ENCODE results near the gene ASCC2.
A peak's percentile ranks its signal among the peaks of the same experiment; 100 is the strongest.

Gene ASCC2

GRCh38 chr22:29753808-29754657 is 84.0 kb downstream of the ASCC2 start:
- DNase-seq (ENCODE audit: low spot score) = no peak

DNA sequence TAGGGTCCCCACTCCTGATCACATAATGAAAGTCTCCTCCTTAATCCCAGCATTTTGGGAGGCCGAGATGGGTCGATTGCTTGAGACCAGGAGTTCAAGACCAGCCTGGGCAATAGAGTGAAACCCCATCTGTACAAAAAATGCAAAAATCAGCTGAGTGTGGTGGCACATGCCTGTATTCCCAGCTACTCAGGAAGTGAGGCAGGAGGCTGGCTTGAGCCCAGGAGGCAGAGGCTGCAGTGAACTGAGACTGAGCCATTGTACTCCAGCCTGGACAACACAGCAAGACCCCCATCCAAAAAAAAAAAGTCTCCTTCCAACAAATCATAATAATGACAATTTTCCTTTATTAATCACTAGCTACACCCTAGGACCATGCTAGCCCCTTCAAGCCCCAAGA is 86.4 kb downstream of the ASCC2 start:
- no peak for DNase-seq (ENCODE audit: low spot score)

- DNase-seq (ENCODE audit: low spot score) = no peak
Observed at GRCh38 chr22:29750559-29751538, 87.2 kb downstream of the ASCC2 start.

- DNase-seq (ENCODE audit: low spot score) = no peak
Observed at GRCh38 chr22:29750029-29750428, 88.0 kb downstream of the ASCC2 start.

- no peak for DNase-seq (ENCODE audit: low spot score)
Observed at GRCh38 chr22:29748248-29748893, 89.7 kb downstream of the ASCC2 start.

GRCh38 chr22:29747832-29748231 is 90.2 kb downstream of the ASCC2 start:
- DNase-seq (ENCODE audit: low spot score) = no peak

- peak; percentile 60 for DNase-seq (ENCODE audit: low spot score)
Observed at GRCh38 chr22:29744902-29745301, 93.2 kb downstream of the ASCC2 start.

GRCh38 chr22:29742326-29742725 is 95.7 kb downstream of the ASCC2 start:
- no peak for DNase-seq (ENCODE audit: low spot score)

- no peak for DNase-seq (ENCODE audit: low spot score)
Observed at GRCh38 chr22:29741926-29742325, 96.1 kb downstream of the ASCC2 start.

- no peak for DNase-seq (ENCODE audit: low spot score)
Observed at GRCh38 chr22:29740216-29740615, 97.9 kb downstream of the ASCC2 start.

GRCh38 chr22:29739346-29739875 is 98.7 kb downstream of the ASCC2 start:
- DNase-seq (ENCODE audit: low spot score) = no peak
